NOMO-1 (cell line): Measurements from ENCODE around the gene RNF130.

Experiments used
- DNase-seq, 2 experiments: peaks; one replicate each; lab custom pipeline; 2025; ENCODE audit not compliant: unreplicated experiment in 2 of 2; lab: John Stamatoyannopoulos, UW

Gene RNF130

DNA sequence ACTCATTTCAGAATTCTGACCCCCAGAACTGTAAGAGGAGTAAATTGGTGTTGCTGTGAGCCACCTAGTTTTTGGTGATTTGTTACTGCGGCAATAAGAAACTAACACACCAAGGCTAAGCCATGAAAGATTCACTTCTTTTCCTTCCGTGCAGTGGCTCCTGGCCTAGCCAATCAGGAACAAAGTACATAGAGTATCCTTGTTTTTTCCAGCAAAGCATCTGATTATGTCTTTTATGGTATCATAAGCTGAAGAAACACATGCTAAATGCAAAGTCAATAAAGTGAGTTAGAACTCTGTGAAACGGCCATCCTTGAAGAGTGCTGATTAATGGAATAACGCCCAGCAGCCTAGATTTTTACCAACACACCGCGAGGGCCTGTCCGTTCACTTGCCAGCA lies 11.4 kb downstream of the RNF130 start:
- no peak for DNase-seq

DNA sequence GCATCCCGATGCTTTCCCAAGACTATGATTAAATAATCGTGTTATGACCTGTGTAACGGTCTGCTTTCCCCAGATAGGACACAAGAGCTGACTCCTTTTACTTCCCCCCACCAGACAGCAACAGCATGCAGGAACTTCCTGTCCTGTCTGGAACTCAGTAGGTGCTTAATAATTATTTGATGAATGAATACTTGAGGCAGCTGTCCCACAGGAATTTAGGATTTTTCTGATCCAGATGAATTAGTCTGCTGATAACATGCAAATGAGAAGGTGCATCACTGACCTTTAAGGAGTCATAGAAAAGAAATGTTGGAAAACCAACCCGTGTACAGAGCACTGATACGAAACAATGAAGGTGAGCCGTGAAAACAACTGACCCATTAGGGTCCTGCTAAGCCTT lies 12.2 kb downstream of the RNF130 start:
- DNase-seq = no peak

DNA sequence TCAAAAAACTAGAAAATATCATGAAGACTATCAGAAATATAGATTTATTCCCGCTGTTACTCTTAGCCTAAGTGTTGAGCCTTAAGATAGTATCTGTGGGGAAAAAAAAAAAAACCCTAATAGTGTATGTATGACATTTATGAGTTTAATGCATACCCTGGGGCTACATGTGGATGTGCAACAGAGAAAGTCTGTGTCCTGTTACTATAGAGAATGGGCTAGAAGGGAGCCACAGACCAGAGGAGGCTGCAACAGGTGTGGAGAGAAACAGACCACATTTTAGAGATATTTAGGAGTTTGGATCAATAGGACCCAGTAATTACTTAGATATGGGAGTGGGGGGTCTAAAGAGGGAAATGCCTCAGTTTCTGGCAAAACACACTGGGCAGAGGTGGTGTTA lies 15.4 kb downstream of the RNF130 start:
- no peak for DNase-seq

DNA sequence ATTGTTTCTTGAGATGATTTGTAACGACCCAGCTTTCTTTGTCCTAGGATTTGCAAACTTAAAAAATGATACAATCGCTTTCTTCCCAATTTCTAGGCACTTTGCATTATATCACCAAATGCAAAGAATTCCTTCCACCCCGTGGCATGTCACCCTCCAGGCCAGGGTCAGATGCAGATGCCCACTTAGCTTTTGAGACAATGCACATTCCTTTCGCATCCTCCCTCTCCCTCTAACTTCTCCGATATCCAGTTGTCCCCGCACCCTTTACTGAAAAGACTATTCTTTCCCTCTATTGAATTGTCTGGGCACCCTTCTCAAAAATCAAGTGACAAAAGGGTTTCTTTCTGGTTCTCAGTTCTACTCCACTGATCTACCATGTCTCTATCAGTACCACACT lies 17.3 kb downstream of the RNF130 start:
- no peak for DNase-seq

DNA sequence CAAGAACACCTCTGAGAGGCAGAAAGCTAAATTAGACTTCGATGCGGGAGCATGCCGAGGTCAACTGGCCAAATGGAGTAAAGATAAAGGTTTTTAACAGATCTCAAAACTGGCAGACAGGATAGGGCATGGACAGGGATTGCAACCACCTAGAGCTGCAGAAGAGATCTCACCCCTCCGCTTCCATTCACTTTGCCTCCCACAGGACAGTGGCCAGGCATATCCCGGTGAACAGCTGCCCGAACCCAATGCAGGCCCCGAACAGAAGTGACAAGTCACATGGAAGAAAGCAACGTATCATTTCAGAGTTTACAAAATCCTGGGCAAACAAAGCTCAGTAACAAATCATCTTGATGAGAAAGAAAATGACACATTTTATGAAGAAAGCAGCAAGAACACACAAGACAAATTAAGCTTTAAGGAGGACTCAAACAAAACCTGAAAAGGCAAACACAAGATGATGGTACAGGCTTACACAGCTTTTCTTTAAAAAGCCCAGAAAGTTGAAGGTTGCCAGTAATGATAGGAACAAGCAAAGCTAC lies 18.4 kb downstream of the RNF130 start:
- DNase-seq = no peak

DNA sequence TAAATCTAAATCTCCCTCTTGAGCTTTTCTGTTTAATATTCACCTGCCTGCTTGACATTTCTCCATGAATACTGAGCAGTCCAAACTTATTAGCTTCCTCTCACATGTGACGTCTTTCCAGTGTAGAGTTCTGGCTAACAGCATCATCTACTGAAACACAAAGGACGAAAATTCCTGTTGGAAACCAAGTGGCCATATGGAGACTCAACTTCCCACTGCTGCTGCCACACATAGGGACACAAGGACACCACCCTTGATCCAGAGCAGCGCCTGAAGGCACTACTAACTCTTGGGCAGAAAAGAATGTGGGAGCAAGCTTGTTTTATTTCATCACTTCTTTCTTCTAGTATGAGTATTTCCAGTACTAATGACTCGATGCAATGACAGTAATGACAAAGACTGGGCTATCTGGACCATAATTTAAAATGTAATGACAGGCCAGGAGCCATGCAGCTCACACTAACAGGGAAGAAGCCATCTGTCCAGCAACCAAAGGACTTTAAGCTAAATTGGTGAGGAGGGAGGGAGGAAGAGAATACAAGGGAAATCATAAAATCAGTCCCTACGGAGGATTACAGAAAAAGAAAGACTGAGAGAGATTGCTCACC lies 19.2 kb downstream of the RNF130 start:
- DNase-seq = no peak

DNA sequence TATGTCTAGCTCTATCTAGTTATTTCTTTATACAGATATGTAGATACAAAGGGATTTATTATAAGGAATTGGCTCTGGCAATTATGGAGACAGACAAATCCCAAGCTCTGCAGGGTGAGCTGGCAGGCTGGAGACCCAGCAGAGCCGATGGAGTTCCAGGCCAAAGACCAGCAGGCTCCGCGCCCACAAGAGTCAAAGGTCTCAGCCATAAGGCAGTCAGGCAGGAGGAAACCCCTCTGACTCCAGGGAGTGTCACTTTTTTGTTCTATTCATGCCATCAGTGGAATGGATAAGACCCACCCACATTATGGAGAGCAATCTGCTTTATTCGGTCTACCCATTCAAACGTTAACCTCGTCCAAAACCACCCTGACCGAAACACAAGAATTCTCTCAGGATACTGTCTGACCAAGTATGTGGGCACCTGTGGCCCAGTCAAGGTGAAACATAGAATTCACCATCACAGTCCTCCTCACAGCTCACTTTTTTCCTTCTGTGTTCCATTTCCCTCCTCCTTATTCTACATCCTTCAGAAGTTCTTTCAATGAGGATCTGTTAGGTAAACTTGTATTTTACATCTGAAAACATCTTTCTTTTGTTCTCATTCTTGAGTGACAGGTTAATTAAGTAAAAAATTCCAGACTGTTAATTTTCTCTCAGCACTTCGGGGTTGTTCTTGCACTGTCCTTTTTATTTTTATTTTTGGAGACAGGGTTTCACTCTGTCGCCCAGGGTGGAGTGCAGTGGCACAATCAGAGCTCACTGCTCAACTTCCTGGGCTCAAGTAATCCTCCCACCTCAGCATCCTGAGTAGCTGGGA lies 21.2 kb downstream of the RNF130 start:
- DNase-seq = no peak

DNA sequence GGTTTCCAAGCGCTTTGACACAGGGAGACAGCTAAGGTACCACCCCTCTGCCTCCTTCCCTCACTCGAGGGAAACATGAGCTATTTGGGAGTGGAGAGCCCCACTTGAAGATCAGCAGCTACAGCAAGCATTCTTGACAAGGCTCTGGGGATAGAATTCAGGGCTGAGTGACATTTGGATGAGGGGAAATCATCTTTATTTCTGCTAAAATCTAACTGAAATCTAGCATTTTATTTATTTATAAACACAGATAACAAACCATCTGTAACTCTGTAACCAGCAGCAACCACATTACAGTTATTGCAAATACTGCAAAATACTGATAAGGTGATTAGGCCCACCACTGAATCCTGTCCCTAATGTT lies 22.4 kb downstream of the RNF130 start:
- DNase-seq = no peak

DNA sequence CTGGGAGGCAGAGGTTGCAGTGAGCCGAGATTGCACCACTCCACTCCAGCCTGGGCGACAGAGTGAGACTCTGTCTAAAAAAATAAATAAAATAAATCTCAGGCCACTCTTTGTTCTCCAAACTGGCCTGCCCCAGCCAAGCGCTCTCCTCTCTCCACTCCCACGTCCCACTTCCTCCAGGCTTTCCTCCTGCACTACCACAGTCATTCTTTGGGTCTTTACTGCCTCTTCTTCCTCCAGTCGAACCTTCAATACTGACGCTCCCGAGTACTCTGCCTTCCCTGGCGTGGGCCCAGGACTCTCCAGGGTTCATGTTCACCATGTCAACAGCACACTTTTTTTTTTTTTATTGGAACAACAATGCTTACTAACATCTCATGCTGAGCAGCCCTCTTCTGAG lies 23.9 kb downstream of the RNF130 start:
- DNase-seq = no peak

DNA sequence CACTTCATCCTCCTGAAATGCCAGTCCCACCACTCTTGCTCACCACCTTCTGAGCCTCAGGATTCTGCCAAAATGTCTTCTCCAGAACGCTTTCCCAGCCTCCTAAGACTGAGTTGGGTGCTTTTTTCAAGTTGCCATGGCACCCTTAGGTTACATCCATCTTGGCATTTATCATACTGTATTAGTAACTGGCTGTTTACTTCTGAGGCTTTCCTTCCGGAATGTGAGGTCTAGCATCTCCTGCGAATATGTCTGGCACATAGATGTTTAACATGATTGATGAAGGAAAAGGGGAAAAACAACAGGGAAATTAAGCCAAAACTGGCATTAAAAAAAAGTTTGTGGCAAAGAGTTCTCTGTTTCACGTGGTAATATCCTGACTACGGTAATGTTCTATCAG lies 24.9 kb downstream of the RNF130 start:
- no peak for DNase-seq

DNA sequence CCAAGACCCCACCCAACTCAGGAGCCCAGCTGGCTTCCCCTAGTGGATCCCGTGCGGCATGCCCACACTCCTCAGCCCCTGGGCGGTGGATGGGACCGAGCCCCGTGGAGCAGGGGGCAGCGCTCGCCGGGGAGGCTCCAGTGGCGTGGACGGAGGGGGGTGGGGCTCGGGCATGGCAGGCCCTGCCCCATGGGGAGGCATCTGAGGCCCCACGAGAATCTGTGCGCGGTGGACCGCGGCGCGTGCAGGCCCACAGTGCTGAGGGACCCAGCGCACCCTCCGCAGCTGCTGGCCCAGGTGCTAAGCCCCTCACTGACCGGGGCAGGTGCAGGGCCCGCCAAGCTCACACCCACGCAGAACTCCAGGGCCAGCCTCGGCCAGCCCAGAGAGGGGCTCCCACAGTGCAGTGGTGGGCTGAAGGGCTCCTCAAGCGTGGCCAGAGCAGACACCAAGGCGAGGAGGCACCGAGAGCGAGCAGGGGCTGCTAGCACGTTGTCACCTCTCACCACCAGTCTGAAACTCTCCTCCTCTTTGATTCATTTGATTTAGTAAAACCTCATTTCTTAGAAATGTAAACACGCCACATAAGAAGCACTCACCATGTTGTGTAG lies 25.6 kb downstream of the RNF130 start:
- no peak for DNase-seq

DNA sequence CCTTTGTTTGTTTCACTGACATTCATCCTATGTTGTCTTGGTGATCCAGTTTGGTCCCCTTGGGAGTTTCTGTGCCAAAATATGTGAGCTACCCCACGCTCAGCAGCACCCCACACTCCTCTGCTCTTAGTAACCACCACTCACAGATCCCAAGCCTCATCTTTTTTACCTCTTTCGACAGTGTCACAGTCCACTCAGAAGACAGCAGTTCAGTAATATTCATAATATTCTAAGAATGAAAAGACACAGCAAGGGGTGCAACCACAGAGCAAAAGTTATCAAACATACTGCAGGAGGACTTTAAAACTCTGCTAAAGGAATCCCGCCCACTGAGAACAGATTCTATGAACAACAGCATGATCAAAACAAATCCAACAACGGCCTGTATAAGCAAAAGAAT lies 28.2 kb downstream of the RNF130 start:
- DNase-seq = no peak

DNA sequence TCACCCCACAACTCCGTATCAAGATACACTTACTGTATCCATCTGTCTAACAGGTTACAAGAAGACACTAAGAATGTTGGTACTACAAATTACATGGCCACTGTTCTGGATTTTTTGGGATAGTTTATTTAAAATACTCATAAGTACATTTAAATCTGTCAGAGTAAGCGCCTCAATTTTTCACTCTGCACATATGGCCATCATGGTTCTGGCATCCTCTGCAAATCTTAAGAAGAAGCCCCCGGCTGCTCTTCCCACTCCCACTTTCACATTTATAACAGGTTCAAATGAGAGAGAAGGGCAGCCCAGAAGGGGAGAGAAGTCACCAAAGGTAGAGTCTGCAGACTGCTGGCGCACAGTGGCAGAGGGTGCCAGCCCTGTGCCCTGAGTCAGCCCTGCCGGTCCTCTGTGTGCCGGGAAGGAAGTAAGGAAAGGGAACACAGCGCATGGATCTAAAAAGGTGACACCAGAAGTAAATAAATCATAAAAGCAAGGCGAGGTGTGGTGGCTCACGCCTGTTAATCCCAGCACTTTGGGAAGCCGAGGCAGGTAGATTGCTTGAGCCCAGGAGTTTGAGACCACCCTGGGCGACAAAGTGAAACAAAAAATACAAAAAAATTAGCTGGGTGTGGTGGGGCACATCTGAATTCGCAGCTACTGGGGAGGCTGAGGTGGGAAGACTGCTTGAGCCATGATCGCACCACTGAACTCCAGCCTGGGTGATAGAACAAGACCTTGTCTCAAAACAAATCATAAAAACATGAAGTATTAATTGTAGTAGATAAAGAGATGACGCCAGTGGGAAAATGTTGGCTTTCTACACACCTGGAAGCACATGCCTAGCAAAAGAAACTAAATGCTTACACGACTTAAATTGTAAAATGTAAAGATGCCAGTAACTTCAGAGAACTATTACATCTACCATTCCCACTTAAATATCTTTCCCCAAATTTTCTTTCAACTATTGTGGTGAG lies 30.0 kb downstream of the RNF130 start:
- DNase-seq = no peak

DNA sequence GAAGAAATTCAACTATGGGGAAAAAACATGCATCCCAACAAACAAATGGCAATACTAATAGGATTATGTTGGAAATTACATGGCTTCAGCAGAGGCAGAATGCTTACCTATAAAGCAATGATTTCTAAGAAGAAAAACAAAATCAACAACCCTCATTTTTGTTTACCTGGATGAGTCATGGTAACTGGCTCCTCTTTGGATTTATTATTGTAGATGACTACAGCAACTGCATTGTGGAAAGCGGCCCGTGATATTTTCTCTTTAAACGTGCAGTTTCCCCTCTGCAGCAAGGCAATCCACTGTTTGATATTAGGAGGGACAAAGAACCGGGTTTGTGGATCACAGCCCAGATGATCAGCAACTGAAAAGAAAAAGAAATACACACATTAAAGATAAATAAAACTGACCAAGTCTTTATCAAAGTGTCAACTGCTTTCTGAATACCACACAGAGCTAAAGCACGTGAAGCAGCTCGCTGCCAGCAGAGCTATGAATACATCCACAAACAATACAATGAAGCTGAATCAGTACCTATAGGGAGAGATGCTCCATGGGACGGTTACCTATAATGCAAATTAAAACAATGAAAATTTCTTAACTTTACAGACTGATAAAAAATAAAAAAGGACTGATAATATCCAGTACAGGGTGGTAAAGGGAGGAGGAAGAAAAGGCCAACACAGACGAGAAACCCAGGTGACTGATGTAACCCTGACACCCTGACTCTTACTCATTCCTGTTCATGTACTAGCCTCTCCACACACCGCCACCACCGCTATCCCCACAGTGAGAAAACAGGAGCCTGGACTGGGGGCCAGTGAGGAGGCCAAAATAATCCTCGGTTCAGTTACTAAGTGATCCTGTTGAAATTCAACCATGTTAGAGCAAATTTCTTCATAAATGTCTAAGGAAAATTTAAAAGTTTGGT lies 31.0 kb downstream of the RNF130 start:
- no peak for DNase-seq

DNA sequence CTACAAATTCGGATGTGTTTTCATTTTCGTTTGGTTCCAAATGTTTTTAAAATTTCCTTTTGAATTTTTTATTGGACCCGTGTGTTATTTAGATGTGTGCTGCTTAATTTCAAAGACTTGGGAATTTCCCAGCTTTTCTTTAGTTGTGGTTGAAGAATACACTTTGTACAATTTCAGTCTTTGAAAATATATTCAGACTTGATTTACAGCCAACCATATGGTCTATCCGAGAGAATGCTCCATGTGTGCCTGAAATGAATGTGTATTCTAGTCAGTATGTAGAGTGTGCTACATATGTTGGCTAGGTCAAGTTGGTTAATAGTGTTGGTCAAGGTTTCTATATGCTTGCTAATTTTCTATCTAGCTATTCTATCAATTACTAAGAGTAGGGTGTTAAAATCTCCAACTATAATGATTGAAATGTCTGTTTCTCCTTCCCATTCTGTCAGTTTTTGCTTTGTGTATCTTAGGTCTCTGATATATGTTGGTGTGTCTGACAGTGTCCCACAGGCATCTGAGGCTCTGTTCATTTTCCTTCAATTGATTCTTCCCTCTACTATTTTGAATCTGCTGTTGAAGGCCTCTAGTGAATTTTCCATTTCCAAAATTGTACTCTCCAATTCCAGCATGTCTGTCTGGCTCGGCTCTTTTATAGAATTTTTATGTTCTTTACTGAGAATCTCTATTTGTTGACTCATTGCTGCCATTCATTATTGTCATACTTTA lies 36.2 kb downstream of the RNF130 start:
- no peak for DNase-seq

DNA sequence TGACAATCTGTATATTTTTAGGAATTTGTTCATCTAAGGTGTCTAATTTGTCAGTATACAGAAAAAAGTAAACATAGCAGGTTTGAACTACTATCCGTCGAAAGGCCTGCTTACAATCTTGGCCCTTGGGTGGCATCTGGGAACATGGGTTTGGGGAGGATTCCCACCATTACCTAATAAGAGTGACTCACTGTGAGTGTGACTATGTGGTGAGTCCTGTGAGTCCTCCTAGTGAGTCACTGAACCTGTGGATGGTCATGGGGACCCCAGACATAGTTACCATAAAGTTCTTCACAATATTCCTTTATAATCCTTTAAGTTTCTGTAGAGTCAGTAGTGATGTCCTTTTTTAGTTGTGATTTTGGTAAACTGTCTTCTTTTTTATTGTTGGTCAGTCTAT lies 37.0 kb downstream of the RNF130 start:
- no peak for DNase-seq

DNA sequence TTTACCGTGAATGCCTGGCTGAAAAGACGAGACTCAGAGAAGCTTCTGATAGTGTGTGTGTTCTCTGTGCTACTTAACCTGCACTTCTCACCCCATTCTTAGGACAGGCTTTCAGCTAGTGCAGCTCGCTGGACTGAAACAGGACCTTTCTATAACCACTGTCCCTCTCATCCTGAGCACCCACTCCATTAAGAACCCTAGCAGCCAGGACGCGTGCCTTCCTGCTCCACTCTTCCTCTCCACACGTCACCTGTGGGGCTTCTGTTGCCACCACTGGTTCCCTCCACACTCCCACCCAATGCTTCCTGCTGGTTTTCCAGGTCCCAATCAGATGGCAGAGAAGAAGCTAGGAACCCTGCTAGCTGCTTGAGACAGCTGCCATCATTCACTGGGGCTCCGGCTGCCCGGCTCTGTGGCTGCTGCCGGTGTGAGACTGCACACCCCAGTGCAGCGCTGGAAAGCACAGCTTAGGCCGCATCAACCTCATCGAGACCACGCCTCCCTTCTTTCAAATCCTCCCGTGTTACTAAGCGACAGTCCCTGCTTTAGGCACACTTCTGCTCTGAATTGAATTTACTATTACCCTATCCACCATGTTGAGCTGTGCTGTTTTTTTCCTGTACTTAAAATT lies 44.0 kb downstream of the RNF130 start:
- no peak for DNase-seq

DNA sequence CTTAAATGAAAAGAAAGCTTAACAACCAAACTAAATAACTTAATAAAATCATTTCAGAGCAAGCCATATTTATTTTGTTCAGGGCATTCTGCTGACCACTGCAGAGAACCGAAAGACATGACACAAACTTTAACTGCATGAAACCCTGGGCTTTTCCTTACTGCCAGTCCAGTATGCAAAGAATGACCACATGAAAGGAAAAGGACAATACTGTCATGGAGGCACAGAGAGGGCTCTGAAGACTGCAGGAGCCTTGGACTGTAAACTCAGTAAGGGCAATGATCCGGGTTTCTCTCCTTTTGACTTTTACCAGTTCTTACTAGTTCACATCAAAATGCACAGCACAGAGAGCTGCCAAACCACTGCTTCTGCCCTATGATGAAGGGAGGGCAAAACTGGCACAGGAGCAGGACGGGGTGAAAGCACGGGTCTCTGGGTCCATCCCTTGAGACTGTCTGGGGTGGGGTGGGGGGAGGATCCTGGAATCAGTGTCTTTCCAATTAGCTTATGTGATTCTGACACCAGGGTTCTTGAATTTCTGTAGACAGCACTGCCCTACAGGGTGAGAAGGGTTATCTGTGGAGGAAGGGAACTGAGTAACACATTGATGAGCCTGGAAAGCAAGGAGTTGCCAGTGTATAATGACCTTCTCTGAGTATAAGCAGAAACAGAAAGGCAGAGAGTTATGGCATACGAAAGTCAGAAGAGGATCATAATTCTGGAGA lies 44.7 kb downstream of the RNF130 start:
- DNase-seq = no peak
